Muscle layer of colon (tissue), 2 donors: ENCODE data around the gene TCF7.
"Not testable (repeated sequence)": the region's sequence is repeated elsewhere in the genome, so short reads cannot be mapped to it uniquely, and the experiment has no call there.

ENCODE experiments used
- H3K27ac ChIP-seq: one replicate; pipeline ENCODE4 v1.7.0; 2013; ENCODE audit warnings: low read depth, mild to moderate bottlenecking, low read length, moderate library complexity
- H3K27me3 ChIP-seq, 2 donors: one replicate each; pipeline ENCODE4 v1.7.0; 2013; ENCODE audit warnings: low read length in 2 of 2, mild to moderate bottlenecking in 2 of 2; ENCODE audit not compliant: insufficient read depth in 2 of 2, control insufficient read depth in 1 of 2
- H3K36me3 ChIP-seq: one replicate; pipeline ENCODE4 v1.7.0; 2013; ENCODE audit warnings: mild to moderate bottlenecking, low read length; ENCODE audit not compliant: insufficient read depth
- H3K4me1 ChIP-seq: one replicate; pipeline ENCODE4 v1.7.0; 2013; ENCODE audit warnings: mild to moderate bottlenecking, low read length; ENCODE audit not compliant: insufficient read depth
- H3K4me3 ChIP-seq, 2 donors: one replicate each; pipeline ENCODE4 v1.7.0; 2013; ENCODE audit warnings: low read length in 2 of 2, low read depth in 1 of 2, mild to moderate bottlenecking in 1 of 2, moderate library complexity in 1 of 2
- H3K9ac ChIP-seq: one replicate; pipeline ENCODE4 v1.7.0; 2013; ENCODE audit warnings: low read length
- H3K9me3 ChIP-seq: one replicate; pipeline ENCODE4 v1.7.0; 2013; ENCODE audit warnings: mild to moderate bottlenecking, low read length
- donor health status: abdominal sarcoma.
- donor health status: Adenocarcinoma of cecum.

The TCF7 gene

GRCh38 chr5:134145041-134145757 lies 30.7 kb downstream of the TCF7 start:
- Histone ChIP-seq H3K9me3 (no peaks in the 10 kb centered on the region), H3K27ac (no peak overlapping the region), H3K4me1 (no peaks in the 10 kb centered on the region), H3K36me3 (peaks cover 65% of the 10 kb centered on the region), H3K9ac (no peak overlapping the region), H3K4me3 (no peak overlapping the region), H3K27me3 (no peaks in the 10 kb centered on the region)

GRCh38 chr5:134145779-134146581 lies 31.5 kb downstream of the TCF7 start:
- peaks cover 69% of the 10 kb centered on the region for H3K36me3 ChIP-seq
- no peak overlapping the region for H3K27ac ChIP-seq
- no peaks in the 10 kb centered on the region for H3K9me3 ChIP-seq
- H3K9ac ChIP-seq, result no peak overlapping the region
- no peaks in the 10 kb centered on the region for H3K4me1 ChIP-seq
- H3K27me3 ChIP-seq, result no peaks in the 10 kb centered on the region
- H3K4me3 ChIP-seq, result no peak overlapping the region

- no peaks in the 10 kb centered on the region for H3K4me1 ChIP-seq
Measured at GRCh38 chr5:134146651-134147518, 32.4 kb downstream of the TCF7 start.

GRCh38 chr5:134148316-134148715 lies 33.8 kb downstream of the TCF7 start:
- no peak overlapping the region for H3K9ac ChIP-seq
- H3K36me3 ChIP-seq, result peaks cover 61% of the 10 kb centered on the region
- no peak overlapping the region for H3K27ac ChIP-seq
- no peaks in the 10 kb centered on the region for H3K9me3 ChIP-seq
- H3K27me3 ChIP-seq, result no peaks in the 10 kb centered on the region
- no peak overlapping the region for H3K4me3 ChIP-seq
- no peaks in the 10 kb centered on the region for H3K4me1 ChIP-seq

More at GRCh38 chr5:134146651-134147518, 32.4 kb downstream of the TCF7 start:
- Histone ChIP-seq H3K27ac (no peak overlapping the region), H3K9me3 (no peaks in the 10 kb centered on the region), H3K4me3 (no peak overlapping the region), H3K9ac (no peak overlapping the region), H3K27me3 (no peaks in the 10 kb centered on the region), H3K36me3 (peaks cover 67% of the 10 kb centered on the region)

- Histone ChIP-seq H3K4me3 (no peak overlapping the region), H3K36me3 (peaks cover 60% of the 10 kb centered on the region), H3K9me3 (no peaks in the 10 kb centered on the region), H3K27ac (no peak overlapping the region), H3K9ac (no peak overlapping the region), H3K4me1 (no peaks in the 10 kb centered on the region), H3K27me3 (no peaks in the 10 kb centered on the region)
Measured at GRCh38 chr5:134148986-134149539, 34.6 kb downstream of the TCF7 start.

DNA sequence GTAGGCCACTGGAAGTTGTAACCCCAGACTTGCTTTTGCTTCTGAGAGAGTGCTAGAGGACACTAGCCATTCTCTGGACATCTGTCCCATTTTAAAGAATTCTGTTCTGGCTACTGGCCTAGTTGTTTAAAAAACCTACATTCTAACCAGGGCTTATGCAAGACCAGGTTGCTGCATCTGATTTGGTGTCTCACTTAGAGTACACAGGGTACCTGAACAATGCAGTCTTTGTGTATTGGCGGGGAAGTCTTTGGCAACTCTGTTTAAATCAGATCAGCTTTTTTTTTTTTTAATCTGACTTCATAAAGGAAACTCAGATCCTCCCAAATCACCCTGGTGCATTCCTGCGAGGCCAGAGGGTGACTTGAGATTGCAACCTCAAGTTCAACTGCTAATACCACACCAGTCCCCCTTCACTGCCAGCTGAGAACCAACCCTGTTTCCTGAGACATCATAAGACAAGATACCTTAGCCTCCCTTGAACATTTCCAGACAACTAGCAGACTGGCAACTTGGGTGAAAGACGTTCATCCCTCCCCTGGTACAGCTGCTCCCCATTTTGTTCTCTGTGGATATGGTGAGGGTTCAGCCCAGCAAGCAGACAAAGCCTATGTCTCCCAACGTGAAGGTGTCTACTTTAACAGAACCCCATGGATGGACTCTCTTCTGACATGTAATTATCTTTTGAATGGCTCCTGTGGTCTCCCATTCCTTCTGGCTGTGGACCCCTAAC lies 35.3 kb downstream of the TCF7 start:
- Histone ChIP-seq H3K27ac (no peak overlapping the region), H3K36me3 (peaks cover 55% of the 10 kb centered on the region), H3K9me3 (no peaks in the 10 kb centered on the region), H3K4me1 (no peaks in the 10 kb centered on the region), H3K4me3 (no peak overlapping the region), H3K9ac (no peak overlapping the region), H3K27me3 (no peaks in the 10 kb centered on the region)

GRCh38 chr5:134151723-134152122 lies 37.2 kb downstream of the TCF7 start:
- Histone ChIP-seq H3K9me3 (no peaks in the 10 kb centered on the region), H3K27ac (no peak overlapping the region), H3K4me1 (no peaks in the 10 kb centered on the region), H3K4me3 (no peak overlapping the region), H3K36me3 (peaks cover 52% of the 10 kb centered on the region), H3K27me3 (no peaks in the 10 kb centered on the region), H3K9ac (no peak overlapping the region)

DNA sequence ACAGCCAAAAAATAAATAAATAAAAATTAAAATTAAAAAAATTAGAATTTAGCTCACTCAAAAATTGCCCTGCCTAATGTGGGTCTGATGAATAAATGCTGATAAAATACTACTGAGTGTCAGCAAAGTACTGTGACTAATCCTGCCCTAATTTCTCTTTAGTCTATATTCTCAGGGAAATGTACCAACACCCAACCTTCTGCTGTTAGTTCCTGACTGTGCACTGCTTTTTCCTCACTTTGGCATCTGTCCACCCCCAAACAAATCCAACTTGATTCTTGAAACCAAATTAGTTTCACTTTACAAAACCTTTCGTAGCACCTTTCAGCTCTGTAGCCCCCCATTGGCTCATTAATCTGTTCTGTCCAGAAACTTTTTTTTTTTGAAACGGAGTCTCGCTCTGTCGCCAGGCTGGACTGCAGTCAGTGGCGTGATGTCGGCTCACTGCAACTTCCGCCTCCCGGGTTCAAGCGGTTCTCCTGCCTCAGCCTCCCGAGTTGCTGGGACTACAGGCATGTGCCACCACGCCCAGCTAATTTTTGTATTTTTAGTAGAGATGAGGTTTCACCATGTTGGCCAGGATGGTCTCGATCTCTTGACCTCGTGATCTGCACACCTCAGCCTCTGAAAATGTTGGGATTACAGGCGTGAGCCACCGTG lies 37.8 kb downstream of the TCF7 start:
- not testable (repeated sequence) for H3K27me3 ChIP-seq, H3K4me3 ChIP-seq, H3K9me3 ChIP-seq, H3K4me1 ChIP-seq, H3K9ac ChIP-seq, H3K27ac ChIP-seq
- H3K36me3 ChIP-seq, result peaks cover 48% of the 10 kb centered on the region

DNA sequence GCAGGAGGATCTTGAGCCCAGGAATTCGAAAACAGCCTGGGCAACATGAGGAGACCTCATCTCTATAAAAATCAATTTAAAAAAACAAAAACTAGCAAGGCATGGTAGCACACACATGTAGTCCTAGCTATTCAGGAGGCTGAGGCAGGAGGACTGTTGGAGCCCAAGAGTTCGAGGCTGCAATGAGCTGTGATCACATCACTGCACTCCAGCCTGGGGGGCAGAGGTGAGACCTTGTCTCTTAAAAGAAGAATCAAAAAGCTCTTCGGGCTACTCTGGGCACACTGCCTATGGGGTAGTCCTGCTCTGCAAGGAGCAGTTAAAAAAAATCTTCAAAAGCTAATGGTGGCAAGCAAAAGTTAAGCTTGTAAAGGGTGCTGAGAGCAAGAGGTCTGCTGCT lies 38.8 kb downstream of the TCF7 start:
- Histone ChIP-seq H3K9ac (no peak overlapping the region), H3K4me1 (no peaks in the 10 kb centered on the region), H3K9me3 (no peaks in the 10 kb centered on the region), H3K4me3 (no peak overlapping the region), H3K36me3 (peaks cover 49% of the 10 kb centered on the region), H3K27me3 (no peaks in the 10 kb centered on the region), H3K27ac (no peak overlapping the region)

DNA sequence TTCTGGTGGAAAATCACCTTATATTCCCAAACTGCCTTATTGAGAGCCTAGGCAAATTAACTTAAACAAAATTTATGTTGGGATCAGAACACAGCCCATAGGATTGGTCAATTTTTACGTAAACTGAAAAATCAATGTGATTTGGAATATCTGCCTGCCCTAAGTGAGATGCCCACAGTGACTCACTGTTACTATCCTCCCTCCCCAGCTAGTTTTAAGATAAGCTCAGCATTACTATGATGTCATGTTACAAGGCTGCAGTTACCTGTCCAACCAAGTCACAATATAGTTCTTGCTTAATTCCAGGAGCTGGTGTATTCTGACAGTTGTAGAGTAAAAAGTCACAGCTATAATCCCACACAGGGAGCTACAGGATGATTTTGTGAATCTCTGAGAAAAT lies 39.2 kb downstream of the TCF7 start:
- no peak overlapping the region for H3K4me3 ChIP-seq
- H3K4me1 ChIP-seq, result no peaks in the 10 kb centered on the region
- no peak overlapping the region for H3K27ac ChIP-seq
- H3K36me3 ChIP-seq, result peaks cover 51% of the 10 kb centered on the region
- no peaks in the 10 kb centered on the region for H3K27me3 ChIP-seq
- H3K9ac ChIP-seq, result no peak overlapping the region
- H3K9me3 ChIP-seq, result no peaks in the 10 kb centered on the region
